ENCODE results near the gene TNPO2. TPM values are rescaled to one million over a fixed set of nuclear protein-coding genes. Genes with fewer than 3 reads are reported as not detected.

TNPO2 gene
- total and polyA plus RNA-seq, 2 of the 13 experiments (the other 11 are each of a cell fraction or from before 2014, with no cell fraction given) = 31.7 to 61.0 TPM

DNA sequence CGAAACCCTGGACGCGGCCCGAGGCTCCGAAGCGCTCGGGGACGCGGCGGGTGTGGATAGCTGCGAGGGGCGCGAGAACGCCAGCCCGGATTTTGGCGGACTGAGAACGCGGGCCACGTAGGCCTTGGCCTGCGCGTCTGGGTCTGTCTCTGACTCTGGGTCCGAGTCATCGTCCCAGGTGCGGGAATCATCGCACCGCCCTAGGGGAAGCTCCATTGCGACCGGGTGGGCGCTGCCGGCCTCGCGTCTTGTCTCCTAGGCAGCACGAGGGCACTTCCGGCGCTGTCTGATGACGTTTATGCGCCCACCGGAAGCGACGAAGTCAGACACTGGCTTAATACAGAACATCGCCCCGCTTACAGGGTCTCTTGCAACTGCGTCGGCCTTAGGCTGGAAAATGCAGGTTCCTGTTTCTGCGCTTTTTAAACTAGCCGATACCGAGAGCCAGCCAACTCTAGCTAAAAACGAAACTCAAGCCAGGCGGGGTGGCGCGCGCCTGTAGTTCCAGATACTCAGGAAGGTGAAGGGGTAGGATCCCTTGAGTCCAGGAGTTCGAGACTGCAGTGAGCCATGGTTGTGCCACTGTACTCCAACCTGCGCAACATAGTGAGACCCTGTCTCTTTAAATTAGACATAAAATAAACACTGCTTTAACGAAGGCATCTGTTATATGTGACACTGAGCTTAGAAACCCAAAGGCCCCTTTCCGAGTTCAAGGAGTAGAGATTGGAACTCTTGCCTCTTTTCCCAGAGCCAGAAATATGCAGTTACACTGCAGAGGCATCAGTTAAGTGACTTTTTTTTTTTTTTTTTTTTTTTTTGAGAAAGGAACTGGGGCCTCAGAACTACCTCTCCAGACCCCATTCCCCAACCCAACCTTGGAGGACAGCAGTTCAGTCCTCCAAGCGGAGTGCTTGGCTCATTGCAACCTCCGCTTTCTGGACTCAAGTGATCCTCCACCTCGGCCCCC, 27.1 kb downstream of the TNPO2 start, which contains the start of gene FBXW9 (continued):
- TF ChIP-seq GTF2F1 (IDR thresholded peaks at IDR 0.05; ENCODE audit: low read length) = no peak
- no peak for TF ChIP-seq HNRNPUL1 (IDR thresholded peaks at IDR 0.05; ENCODE audit: low read depth, low read length)
- peak; percentile 74; the same call in 1 of the 2 replicates for TF ChIP-seq ZNF563 (CRISPR knock-in tag; IDR thresholded peaks at IDR 0.05)
- TF ChIP-seq TOPORS (CRISPR knock-in tag; IDR thresholded peaks at IDR 0.05) = peak; percentile 58; the same call in 1 of the 2 replicates
- 0 out of 2 replicates have a peak, but pooled peaks have one; percentile 67 for TF ChIP-seq GLI4 (CRISPR knock-in tag; IDR thresholded peaks at IDR 0.05; ENCODE audit: borderline replicate concordance)
- TF ChIP-seq CEBPG (CRISPR knock-in tag; IDR thresholded peaks at IDR 0.05) = peak; percentile 50
- peak; percentile 17; the same call in 1 of the 2 replicates for TF ChIP-seq NCOA2 (CRISPR knock-in tag; IDR thresholded peaks at IDR 0.05)
- TF ChIP-seq PTBP1 (IDR thresholded peaks at IDR 0.05; ENCODE audit: low read depth, low read length, poor library complexity, severe bottlenecking) = no peak
- TF ChIP-seq CBX1 (IDR thresholded peaks at IDR 0.05; ENCODE audit: low read depth) = no peak
- TF ChIP-seq GTF3A (CRISPR knock-in tag; conservative IDR thresholded peaks at IDR 0.05) = no peak
- no peak for TF ChIP-seq ZSCAN20 (CRISPR knock-in tag; IDR thresholded peaks at IDR 0.05; ENCODE audit: borderline replicate concordance)
- TF ChIP-seq, protein P1, sequence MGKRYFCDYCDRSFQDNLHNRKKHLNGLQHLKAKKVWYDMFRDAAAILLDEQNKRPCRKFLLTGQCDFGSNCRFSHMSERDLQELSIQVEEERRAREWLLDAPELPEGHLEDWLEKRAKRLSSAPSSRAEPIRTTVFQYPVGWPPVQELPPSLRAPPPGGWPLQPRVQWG (CRISPR knock-in tag; IDR thresholded peaks at IDR 0.05; ENCODE audit: borderline replicate concordance, low read depth) = no peak
- no peak for TF ChIP-seq FOXP1 (IDR thresholded peaks at IDR 0.05)
- TF ChIP-seq FOXP1 (CRISPR knock-in tag; IDR thresholded peaks at IDR 0.05) = no peak
- TF ChIP-seq, protein P2, sequence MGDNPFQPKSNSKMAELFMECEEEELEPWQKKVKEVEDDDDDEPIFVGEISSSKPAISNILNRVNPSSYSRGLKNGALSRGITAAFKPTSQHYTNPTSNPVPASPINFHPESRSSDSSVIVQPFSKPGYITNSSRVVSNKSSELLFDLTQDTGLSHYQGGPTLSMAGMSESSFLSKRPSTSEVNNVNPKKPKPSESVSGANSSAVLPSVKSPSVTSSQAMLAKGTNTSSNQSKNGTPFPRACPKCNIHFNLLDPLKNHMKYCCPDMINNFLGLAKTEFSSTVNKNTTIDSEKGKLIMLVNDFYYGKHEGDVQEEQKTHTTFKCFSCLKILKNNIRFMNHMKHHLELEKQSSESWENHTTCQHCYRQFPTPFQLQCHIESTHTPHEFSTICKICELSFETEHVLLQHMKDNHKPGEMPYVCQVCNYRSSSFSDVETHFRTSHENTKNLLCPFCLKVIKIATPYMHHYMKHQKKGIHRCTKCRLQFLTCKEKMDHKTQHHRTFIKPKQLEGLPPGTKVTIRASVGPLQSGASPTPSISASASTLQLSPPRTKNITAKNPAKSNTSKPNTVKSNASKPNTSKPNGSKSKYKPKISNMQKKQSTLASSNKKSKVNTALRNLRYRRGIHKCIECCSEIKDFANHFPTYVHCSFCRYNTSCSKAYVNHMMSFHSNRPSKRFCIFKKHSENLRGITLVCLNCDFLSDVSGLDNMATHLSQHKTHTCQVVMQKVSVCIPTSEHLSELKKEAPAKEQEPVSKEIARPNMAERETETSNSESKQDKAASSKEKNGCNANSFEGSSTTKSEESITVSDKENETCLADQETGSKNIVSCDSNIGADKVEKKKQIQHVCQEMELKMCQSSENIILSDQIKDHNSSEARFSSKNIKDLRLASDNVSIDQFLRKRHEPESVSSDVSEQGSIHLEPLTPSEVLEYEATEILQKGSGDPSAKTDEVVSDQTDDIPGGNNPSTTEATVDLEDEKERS (CRISPR knock-in tag; IDR thresholded peaks at IDR 0.05) = no peak
- no peak for TF ChIP-seq ZNF567 (CRISPR knock-in tag; IDR thresholded peaks at IDR 0.05; ENCODE audit: borderline replicate concordance)
- TF ChIP-seq NFE2L1 (CRISPR knock-in tag; IDR thresholded peaks at IDR 0.05; ENCODE audit: borderline replicate concordance) = no peak
- TF ChIP-seq, protein P3, sequence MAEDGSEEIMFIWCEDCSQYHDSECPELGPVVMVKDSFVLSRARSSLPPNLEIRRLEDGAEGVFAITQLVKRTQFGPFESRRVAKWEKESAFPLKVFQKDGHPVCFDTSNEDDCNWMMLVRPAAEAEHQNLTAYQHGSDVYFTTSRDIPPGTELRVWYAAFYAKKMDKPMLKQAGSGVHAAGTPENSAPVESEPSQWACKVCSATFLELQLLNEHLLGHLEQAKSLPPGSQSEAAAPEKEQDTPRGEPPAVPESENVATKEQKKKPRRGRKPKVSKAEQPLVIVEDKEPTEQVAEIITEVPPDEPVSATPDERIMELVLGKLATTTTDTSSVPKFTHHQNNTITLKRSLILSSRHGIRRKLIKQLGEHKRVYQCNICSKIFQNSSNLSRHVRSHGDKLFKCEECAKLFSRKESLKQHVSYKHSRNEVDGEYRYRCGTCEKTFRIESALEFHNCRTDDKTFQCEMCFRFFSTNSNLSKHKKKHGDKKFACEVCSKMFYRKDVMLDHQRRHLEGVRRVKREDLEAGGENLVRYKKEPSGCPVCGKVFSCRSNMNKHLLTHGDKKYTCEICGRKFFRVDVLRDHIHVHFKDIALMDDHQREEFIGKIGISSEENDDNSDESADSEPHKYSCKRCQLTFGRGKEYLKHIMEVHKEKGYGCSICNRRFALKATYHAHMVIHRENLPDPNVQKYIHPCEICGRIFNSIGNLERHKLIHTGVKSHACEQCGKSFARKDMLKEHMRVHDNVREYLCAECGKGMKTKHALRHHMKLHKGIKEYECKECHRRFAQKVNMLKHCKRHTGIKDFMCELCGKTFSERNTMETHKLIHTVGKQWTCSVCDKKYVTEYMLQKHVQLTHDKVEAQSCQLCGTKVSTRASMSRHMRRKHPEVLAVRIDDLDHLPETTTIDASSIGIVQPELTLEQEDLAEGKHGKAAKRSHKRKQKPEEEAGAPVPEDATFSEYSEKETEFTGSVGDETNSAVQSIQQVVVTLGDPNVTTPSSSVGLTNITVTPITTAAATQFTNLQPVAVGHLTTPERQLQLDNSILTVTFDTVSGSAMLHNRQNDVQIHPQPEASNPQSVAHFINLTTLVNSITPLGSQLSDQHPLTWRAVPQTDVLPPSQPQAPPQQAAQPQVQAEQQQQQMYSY (CRISPR knock-in tag; IDR thresholded peaks at IDR 0.05) = no peak
- TF ChIP-seq TARDBP (CRISPR knock-in tag; IDR thresholded peaks at IDR 0.05) = peak; percentile 81; the same call in 1 of the 2 replicates
- TF ChIP-seq, protein P4, sequence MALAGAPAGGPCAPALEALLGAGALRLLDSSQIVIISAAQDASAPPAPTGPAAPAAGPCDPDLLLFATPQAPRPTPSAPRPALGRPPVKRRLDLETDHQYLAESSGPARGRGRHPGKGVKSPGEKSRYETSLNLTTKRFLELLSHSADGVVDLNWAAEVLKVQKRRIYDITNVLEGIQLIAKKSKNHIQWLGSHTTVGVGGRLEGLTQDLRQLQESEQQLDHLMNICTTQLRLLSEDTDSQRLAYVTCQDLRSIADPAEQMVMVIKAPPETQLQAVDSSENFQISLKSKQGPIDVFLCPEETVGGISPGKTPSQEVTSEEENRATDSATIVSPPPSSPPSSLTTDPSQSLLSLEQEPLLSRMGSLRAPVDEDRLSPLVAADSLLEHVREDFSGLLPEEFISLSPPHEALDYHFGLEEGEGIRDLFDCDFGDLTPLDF (CRISPR knock-in tag; IDR thresholded peaks at IDR 0.05) = no peak
- TF ChIP-seq KLF6 (CRISPR knock-in tag; IDR thresholded peaks at IDR 0.05) = no peak
- TF ChIP-seq RNF2 (conservative IDR thresholded peaks at IDR 0.05; ENCODE audit: low read depth) = no peak
- peak; percentile 92 for TF ChIP-seq HDAC2 (CRISPR knock-in tag; IDR thresholded peaks at IDR 0.05)
